HG03571 (cell line): Measurements from ENCODE around the gene LRPAP1.

Experiments used
- ATAC-seq: cut with Tn5 transposase; IDR thresholded peaks from one replicate; pipeline ENCODE4 v1.9.1; 2021; ENCODE audit not compliant: unreplicated experiment

Gene LRPAP1

DNA sequence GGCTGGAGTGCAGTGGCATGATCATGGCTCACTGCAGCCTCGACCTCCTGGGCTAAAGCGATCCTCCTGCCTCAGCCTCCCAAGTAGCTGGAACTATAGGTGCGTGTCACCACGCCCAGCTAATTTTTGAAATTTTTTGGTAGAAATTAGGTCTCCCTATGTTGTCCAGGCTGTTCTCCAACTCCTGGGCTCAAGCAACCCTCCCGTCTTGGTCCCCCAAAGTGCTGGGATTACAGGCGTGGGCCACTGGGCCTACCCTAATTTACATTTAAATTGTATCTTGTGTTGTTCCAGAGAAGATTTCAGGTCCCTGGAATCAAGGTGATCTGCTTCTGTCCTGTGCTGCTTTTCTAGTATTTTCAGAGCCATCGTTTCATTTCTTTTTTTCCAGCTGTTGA lies 1.2 kb upstream of the LRPAP1 start:
- no peak for ATAC-seq

DNA sequence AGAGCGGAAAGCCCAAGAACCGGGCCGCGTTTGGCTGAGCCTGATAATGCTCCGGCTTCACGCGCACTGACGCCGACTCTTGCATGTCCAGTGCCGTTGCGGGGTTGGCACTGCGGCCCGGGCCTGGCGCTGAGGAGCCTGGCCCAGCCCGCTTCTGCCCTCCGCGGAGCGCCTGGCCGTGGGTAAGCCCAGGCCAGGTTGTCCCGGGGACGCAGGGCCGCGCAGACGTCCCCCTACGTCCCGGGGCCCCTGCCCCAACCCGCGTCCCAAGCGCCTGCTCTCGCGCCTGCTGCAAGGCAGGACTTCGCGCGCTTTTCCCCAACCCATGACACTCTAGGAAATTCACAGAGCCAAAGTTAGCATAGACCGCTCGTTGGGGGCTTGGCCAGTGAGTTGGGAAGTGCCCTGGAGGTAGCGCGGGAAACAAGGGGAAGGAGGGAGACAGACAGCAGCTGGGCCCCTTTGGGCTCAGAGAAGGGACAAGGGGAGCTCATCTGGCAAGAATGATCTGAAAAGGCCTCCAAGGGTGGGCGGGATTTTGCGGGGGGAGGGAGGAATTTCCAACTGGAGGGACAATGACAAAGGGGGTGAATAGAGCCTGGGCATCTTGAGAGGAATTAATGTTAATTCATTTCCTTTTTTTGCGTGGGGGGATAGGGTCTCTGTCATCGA lies 665 bp upstream of the LRPAP1 start:
- ATAC-seq = no peak

DNA sequence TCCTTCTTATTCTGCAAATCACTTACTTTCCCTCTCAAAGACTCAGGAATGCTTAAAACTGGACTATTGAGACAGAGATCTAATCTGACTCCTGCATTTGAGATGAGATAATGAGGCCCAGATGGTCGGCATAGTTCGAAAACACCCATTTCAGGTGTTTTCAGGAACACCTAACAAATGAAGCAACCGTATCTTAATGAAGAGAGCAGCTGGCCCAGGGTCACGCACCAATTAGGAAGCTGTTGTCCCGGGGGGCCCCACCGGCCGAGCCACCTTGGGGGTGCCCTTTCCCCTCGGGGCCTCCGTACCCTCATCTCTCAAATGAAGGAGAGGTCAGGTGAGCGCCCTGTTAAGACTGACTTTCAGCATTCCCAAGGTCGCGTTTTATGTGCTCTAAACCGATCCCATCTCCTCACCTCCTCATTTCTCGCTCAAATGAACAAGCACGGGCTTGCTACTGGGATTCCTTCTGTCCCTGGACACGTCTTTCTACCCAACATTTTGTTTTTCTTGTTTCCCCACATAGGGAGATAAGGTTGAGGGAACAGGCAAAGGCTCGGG lies 824 bp downstream of the LRPAP1 start:
- ATAC-seq = no peak

DNA sequence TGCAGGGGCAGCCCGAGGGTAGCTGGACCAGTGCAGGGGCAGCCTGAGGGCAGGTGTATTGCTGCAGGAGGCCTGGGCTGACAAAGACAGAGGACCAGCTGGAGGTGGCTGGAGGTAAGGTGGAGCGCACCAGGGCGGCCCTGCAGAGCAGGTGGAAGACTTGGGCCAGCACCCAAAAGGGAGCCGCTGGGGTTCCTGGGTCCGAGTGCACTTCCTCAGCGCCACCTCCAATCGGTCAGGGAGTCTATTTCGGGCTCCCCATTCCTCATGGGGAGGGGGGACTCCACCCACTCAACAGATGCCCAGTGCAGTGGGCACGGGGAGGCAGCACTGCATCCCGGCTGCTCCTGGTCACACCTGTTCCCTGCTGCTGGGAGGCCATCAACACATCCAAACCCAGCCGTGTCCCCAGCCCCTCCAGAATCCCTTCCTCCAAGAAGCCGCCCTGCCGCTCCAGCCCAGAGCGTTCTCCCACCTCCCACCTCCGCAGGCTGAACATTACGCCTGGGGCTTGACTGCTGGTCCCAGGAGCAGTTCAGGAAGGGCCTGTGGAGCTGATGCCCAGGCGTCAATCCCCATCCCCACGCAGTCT lies 1.5 kb downstream of the LRPAP1 start:
- no peak for ATAC-seq

DNA sequence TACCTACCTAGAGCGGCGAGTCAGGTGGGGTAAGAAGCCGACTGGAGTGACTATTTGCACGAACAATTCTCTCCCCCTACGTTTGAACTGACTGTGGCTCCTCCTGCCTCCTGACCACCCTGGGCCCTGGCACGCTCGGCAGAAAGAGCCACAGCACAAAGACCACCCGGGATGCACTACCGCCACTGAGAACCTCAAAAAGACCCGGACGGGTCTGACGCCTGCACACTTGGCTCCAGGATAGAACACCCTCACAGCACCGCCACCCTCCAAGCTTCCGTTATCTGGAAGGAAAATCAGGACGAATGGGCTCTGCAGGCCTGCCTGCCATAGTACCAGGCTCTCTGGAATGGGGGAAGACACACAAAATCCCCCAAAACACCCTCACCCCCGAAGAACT lies 2.2 kb downstream of the LRPAP1 start:
- no peak for ATAC-seq

DNA sequence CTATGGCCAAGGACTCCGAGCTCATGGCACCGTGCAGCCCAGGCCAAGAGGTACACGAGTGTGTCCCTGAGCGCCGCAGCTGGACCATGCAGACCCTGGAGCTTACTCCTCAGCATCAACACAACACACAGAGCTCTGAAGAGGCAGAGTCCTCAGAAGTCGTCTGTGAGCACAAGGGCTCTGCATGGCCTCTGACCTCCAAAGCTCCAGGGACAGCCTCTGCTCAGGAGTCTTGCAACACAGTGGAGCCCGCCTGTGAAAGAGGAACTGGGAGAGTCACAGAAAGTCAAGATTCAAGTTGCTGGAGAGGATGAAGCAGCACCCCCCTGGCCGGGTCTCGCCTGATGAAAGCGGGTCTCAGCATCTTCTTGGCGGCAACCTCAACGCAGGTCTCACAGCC lies 2.9 kb downstream of the LRPAP1 start:
- ATAC-seq = no peak

DNA sequence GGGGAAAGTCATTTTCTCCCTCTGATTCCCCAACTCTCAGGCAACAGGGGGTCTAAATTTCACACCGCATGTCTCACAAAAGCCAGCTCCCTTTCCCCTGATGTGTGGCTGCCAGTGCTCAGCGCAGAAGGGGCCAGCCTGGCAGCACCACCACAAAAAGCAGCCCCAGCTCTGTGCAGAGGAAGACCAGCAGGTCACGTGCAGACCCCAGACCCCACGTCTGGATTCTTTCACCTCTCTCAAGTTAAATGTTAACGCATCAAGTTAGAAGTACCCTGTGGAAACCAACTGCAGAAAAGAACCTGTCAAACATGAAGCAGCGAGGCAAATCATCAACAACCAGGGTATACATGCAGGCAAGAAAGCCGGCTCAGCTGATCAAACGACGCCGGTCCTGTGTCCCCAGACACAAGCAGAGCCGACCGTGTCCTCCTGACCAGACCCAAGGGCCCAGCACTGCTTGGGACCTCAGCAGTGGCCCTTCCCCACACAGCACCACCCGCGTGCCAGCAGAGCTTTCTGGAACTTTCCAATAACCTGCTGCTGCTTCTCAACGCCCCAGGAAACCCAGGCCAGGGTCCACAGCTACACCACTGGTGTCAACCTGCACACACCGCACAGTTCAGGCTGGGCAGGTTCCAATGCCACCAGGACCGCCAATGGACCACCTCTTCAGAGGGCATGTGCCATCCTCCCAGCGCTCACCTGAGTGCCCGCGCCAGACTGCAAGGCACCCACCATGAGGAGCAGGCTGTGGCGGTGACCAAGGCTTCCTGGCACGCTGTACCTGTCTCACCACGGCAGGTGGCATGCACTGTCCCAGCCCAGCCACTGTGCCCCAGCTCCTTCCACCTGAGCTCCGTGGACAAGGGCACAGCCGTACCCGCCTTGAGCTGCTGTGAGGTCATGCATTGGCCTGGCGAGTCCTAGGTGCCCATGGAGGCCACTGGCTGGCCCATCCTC lies 4.0 kb downstream of the LRPAP1 start:
- ATAC-seq = no peak

DNA sequence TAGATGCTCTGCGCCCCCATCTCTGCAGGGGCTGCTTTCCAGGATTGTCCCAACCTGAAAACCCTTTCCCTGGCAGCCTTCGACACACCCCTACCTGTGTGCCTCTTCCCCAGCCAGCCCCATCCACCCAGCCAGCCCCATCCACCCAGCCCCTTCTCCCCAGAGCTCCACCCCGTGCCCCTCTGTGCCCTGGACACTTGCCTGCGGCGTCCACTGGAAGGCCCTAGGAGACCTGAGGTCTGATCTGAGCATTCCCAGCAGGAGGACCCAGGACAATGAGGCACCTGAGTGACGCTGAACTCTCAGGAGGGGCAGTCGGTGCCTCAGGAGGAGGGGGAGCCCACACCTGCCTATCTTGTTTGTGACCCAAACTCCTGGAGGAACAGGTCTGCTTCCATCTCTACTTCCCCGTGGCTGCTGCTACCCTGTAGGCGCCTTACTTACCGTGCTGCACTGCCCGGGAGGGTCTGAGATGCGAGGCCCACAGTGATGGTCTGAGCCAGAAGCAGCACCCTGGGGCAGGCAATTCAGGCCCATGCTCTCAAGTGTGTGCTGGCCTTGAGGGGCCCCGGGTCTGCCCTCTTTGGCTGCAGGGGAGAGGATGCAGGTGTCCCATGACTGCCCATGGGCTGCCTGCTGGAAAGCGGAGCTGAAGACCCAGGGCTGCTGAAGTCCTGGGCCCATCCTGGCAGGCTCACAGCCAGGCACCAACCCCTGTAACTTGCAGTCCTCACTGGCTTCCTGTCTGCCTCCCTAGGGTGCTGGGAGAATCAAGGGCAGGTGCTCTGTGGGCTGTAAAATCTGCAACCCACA lies 4.9 kb downstream of the LRPAP1 start:
- ATAC-seq = no peak

DNA sequence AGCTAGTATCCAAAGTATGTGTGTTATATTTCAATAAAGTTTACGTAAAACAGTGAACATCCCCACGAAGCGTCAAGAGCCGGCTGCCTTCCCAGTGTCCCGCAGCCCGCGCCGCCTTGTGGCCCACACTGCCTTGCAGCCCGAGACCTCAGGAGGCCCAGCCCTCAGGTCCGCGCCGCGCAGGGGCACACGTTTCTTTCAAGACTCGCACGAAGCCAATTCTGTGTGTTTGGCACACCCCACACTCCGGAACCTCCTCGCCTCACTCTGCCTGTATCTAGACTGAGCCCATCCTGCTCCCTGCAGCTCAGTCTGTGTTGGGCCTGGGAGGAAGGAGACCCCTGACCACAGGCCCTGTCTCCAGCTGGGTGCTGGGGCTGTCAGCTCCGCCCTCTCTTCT lies 5.8 kb downstream of the LRPAP1 start:
- ATAC-seq = no peak

DNA sequence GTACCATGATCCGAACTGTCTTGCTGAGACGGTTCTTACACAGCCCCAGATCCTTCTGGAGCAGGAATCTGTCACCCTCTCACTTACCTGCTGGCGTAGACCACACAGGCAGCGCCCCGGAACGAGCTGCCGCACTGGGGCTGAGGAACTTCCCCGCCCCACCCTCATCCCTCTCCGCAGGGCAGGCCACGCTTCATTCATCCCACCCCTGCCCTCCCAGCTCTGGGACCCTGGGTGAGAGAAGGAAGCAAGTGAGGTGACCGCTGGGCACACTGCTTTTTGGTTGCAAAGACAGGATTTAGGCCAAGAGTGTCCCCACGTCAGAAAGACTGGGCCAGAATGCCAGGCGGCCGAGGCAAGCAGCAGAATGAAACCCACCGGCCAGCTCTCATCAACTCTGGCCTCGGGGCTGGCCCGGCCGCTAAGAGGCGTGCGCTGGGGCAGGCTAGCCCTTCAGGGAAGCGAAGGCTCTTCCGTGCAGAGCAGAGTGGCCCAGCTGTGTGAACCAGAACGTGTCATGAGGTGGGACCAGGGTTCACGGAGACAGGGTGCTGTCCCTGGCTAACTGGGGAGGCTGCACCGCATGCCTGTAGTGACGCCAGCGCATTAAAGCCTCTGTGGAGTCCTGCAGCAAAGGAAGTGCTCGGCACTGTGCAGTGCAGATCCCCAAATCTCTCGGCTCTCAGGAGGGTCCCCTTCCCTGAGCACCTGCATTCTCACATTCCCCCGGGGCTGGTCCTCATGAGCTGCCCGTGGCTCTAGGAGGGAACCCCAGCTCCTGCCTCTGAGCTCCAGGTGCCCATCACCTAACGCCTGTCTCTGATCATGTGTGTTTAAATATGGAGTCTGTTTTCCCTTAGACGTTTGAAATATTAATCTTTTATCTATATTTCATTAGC lies 6.4 kb downstream of the LRPAP1 start:
- ATAC-seq = no peak

DNA sequence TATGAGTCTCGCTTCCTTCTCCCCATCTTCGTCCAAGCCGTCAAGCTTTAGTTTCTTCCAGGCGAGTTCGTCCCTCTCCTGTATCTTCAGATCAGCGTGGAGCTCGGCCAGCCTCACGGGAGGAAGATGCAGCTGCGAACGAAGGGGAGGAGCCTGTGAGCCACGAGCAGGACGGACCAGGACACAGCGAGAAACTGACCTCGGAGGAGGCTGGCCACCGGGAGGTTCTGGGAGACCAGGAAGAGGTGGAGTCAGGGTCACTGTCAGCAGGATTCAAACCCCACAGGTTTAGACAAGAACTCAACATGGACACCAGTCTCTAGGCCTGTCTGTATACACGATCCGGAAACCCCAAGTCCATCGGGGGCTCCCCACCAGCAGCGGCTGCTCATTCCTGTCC lies 7.3 kb downstream of the LRPAP1 start:
- ATAC-seq = no peak

DNA sequence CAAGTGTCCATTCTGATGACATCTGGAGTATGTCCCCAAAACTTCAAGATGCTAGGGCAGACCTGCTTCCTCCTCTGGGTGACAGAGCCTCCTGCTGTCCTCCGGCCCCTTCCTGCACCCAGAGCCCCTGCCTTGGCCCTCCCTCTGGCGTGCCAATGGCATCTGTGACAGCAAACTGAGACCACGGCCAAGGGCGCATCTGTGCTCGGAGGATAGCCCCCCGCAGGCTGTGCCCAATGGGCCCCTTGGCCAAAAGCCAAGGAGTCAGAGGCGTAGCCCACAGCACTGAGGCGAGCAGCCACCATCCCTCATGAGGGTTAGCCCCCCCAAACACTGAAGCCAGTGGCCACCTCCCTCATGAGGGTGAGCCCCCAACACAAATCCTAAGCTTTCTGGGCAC lies 7.9 kb downstream of the LRPAP1 start:
- no peak for ATAC-seq

DNA sequence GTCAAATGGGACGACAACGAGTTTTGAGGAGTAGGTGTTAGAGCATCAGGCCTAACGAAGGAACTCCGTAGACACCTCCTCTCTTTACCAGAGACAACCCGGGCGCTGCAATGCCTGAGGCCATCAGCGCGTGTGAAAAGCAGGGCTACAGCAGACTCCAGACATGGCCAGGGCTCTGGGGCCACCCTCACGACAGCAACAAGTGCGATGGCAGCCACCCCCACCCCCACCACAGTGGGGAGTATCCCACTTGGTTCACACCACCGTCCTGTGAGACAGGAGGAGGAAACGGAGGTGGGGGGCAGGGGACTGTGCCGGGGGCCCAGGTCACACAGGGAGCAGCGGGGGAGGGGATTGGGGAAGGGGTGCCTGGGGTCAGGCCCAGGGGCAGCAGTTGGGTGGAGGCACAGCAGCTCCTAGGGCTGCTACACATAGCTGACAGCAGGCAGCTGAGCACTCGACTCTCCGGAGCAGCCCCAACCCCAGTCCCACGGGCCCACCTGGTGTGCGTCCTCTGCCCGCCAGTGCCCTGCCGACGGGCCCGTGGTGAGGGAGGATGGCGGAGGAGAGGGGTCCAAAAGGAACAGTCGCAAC lies 8.5 kb downstream of the LRPAP1 start:
- ATAC-seq = no peak

DNA sequence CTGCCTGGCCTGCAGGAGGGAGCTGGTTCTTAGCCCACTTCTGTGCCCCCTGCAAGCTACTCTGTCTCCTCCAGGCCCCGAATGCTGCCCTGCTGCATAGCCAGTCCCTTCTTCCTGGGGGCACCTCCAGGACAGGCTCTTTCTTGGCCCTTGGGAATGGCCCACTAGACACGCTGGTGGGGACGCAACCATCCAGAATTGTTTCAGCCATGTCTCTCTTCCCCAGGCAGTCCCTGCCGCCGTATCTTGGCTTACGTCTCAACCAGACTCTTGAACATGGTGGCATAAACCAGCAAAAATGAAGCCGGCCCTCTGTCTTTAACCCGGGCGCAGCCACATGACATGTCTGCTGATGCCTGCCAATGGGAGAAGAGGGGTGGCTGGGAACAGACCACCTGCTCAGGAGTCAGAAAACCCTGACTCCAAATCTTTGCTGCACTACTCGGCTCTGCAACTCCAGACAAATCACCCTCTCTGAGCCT lies 9.0 kb downstream of the LRPAP1 start:
- ATAC-seq = no peak

DNA sequence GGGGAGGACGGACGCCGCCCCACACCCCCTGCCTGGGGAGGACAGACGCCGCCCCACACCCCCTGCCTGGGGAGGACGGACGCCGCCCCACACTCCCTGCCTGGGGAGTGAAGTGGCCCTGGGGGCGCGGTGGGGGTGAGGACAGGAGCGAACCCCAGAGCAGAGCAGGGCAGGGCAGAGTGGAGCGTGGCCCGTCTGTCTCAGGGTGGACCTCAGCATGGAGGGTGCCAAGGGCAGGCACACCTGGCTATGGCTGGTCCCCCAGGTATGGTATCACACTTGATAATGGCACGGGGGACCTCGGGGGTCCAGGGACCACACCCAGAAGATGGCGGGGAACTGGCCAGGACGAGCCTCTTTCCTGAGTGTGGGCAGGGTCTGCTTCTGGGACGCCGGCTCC lies 9.6 kb downstream of the LRPAP1 start:
- no peak for ATAC-seq

DNA sequence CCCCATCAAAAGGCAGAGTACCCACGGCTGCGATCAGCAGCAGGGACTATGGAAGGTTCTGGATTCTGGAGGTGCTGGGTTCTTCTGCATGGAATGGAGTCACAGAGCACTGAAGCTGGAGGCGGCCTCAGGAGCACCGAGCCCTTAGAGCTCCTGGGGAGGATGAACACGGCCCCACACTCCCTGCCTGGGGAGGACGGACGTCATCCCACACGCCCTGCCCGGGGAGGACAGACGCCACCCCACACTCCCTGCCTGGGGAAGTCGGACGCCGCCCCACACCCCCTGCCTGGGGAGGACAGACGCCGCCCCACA lies 9.9 kb downstream of the LRPAP1 start:
- no peak for ATAC-seq

DNA sequence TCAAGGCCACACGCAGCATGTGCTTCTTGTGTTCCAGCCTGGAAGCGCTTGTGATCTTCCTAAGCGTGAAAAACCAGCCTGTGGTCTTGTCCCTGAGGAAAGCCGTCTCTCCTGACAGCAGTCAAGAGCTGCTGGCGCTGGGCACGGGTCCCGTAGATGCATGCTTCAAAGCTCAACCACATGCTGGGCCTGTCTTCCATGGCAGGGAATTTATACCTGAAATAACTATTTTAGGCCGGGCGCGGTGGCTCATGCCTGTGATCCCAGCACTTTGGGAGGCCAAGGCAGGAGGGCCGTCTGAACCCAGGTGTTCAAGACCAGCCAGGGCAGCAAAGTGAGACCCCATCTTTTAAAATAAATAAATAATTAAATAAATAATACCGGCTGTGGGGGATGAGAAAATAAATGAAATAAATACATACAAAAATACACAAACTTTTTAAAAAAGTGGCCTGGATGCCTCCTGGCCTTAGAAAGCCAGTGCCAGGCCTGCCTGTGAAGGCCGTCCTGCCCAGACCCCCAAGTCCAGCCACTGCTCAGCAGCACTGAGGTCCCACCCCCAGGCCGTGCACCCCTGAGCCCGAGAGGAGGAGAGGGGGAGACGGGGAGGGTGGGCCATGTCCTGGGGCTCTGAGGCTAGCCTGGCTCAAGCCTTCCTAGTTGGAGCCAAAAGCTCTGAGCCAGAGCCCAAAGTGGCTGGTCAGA lies 10.4 kb downstream of the LRPAP1 start:
- ATAC-seq = no peak

DNA sequence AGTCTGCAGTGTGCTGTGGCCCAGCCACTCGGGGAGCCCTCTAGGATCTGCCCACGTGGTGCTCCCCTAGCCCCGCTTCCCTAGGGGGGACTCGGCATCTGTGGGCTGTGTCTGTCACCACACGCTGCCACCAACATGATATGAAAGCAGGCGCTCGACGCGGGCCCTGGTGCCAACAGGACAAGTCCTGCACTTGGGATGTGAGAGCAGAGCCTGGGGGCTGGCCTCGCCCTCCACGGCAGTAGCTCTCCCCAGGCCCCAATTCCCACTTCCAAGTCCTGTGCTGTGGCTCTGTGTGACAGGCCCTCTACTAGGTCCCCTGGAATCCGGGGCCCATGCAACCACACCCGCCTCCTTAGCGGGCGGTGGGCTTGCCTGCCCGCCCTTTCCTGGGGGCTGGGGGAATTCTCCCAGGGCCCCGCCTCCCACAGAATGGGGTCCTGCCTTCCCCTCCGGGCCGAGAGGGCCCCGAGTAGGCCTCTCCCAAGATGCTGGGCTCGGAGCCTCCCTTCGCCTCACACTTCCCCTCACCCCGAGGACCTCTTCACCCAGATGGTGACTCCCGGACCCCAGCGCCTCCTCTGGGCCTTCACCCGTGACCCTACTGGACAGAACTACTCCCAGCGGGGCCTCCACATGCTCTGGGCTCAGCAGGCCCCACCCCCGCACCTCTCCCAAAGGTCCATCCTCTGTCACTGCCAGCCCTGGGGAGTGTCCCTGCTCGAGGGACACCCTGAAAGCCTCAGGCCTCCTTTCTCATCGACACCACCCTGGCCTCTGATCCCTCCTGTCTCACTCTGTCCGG lies 11.2 kb downstream of the LRPAP1 start:
- no peak for ATAC-seq
